GM13977 (cell line): ENCODE measurements around the gene SMIM36.

ENCODE experiments used
- DNase-seq: peaks from one replicate; pipeline ENCODE4 v3.0.0; 2012; ENCODE audit warnings: low spot score
- in situ Hi-C: fragments of 300-500 bp; cut with MboI; formaldehyde crosslinking; loops from one replicate; pipeline ENCODE4 v1.12.0; 2022; ENCODE audit warnings: low sequenced_read_pairs, low pct_unique_long_range_greater_than_20kb, mixed read lengths, inconsistent platforms; ENCODE audit not compliant: unreplicated experiment
- TF ChIP-seq, protein P1 (sequence below): IDR thresholded peaks from 2 replicates; pipeline ENCODE4 v1.5.1; 2012; ENCODE audit warnings: mild to moderate bottlenecking, control low read depth; ENCODE audit not compliant: insufficient read depth; ENCODE audit errors: extremely low read depth, missing control alignments

The SMIM36 gene

DNA sequence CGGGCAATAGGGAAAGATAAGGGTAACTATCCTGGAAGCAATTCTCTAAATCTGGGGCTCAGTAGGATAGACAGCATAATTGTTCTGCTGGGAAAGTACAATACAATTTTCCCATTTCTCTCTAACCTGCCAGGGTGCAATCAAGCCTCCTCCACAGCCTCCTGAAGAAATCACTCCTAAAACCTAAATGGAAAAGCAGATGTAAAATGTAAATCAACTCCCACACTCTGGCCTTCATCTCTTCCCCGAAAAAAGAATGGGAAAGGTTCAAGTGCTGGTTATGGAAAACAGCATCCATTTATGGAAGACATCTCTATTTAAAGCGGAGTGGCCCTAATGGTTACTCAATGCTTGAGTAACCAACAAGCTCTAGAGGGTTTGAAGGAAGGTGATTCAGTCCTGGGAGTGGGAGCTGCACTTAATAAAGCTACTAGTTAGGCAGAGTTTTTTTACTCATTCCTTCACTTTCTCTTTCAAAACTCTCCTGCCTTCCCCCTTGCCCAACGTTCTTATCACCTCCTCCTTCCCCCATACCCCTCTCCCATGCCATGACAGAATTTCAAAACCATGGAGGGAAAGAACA, 94.7 kb downstream of the SMIM36 start:
- in situ Hi-C loops: no loop called here
- DNase-seq: no peak
- TF ChIP-seq, protein P1, sequence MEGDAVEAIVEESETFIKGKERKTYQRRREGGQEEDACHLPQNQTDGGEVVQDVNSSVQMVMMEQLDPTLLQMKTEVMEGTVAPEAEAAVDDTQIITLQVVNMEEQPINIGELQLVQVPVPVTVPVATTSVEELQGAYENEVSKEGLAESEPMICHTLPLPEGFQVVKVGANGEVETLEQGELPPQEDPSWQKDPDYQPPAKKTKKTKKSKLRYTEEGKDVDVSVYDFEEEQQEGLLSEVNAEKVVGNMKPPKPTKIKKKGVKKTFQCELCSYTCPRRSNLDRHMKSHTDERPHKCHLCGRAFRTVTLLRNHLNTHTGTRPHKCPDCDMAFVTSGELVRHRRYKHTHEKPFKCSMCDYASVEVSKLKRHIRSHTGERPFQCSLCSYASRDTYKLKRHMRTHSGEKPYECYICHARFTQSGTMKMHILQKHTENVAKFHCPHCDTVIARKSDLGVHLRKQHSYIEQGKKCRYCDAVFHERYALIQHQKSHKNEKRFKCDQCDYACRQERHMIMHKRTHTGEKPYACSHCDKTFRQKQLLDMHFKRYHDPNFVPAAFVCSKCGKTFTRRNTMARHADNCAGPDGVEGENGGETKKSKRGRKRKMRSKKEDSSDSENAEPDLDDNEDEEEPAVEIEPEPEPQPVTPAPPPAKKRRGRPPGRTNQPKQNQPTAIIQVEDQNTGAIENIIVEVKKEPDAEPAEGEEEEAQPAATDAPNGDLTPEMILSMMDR: no peak

DNA sequence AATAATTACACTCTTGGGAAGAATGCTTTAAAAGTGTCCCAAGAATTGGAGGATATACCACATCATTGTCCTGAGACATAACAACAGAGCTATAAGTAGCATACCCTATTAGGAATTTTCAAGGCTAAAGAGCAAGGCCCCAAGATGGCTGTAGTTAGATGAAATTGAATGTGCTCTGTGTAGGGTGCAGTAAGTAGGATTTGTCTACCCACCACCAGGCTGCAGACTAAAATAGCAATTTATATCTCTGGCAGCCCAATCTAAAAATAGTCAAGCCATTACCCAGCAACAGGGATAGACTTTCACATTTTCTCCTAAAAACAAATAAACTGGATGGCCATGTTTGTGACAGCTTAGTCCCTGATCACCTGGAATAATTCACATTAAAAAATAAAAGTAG, 95.3 kb downstream of the SMIM36 start:
- DNase-seq: no peak
- TF ChIP-seq, protein P1: no peak
- in situ Hi-C loops: no loop called here

DNA sequence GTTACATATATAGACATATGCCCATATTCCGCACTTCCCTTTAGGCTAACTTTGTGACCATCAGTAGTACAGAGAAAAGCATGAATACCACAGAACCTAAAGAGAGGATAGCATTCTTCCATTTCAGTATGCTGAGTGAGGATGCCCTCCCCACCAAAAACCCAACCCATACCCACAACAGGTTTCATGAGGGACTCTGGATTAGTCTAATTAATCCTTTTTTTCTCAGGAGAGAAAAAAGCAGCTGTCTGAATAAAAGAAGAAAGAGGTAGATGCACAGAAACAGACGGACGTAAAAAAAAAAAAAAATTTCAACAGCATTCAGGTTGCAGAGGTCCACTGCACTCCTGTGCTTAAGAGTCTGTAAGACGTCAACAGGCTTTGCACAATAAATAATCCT, 96.3 kb downstream of the SMIM36 start:
- TF ChIP-seq, protein P1: no peak
- in situ Hi-C loops: no loop called here
- DNase-seq: no peak

DNA sequence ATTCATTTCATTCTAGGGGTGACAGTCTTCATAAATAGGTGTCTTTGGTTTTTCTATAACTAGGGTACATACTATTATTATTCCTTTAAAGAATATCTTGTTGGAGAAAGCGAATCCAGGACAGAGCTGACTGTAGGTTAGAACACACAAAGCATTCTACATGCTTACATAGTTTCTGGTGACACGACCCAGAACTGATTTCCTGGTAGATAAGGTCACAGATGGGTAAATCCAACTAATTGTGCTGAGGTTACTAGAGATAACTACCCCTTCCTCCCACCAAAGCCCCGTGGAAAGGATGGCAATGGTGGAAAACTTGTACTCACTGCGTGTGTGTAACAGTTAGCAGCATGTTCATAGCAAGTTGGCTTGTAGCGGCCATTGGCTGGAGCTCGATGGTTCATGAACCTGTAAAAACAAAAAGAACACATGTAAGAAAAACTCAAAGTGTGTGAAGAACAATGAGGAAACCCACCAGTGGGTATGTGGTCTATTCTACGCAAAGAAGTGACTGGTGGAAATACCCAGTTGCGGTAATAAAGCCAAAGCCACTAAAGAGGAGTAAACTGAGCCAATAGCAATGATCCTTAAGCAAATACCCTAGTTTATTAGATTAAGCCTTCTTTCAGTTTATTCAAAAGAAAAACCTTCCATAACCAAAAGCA, 97.3 kb downstream of the SMIM36 start:
- in situ Hi-C loops: no loop called here
- TF ChIP-seq, protein P1: no peak
- DNase-seq: no peak

DNA sequence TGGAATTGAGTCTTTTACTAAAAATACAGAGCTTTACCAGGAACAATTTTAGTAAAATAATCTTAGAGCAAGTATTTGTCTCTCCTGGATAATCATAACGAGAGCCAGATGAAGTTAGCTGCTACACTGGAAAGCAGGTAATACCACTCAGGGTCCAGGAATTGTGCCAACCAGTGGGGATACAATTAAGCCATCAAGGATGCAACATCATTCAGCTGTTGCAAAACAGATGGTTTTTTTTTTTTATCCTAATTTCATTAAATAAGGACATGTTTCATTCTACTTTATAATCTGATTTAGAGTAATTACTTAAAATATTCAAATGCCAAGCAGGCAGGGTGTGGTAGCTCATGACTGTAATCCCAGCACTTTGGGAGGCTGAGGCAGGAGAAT, 99.8 kb downstream of the SMIM36 start:
- in situ Hi-C loops: no loop called here
- TF ChIP-seq, protein P1: no peak
- no peak for DNase-seq

DNA sequence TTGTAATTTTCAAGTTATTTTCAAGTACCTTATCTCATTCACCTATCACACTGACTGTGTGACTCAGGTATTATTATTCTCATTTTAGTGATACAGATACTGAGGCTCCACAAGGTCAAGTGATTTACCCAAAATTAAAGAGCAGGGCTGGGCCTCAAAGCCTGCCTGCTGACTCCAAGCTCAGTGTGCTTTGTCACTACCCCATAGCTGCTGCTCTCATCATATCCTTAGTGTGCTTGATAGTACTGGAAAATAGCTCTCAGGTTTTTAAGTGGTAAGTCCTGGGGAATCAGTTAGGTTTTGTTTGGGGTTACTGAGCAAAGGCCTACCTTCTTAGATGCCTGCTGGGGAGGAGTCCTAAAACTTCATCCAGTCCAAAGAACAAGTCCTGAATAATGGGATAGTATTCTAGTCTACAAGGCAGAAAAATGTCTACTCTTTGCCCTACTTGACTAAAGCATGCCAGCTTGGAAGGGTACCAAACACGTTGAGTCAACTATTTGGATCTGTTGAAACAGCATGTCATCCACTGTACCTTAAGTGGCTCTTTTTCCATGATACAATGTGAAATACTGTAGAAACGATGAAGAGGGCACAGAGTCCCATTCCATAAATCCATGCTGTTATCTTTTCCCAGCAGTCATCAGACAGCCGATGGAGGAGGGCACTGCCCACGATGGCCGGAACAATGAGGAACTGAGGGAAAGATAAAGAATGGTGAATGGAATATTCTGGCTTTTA, 100.4 kb downstream of the SMIM36 start:
- TF ChIP-seq, protein P1: no peak
- no peak for DNase-seq
- in situ Hi-C loops: no loop called here
